Psoas muscle (tissue), 8 donors: ENCODE measurements around the gene RNPS1. TPM values are rescaled to one million over a fixed set of nuclear protein-coding genes. Genes with fewer than 3 reads are reported as not detected.

Source experiments
- ATAC-seq, 4 donors: fragments of 200-7000 bp; cut with Tn5 transposase; one replicate each; pipeline ENCODE4 v1.9.1; 2020; ENCODE audit warnings: moderate library complexity in 3 of 4, mild to moderate bottlenecking in 2 of 4
- DNase-seq, 2 donors: peaks; one replicate each; pipeline ENCODE4 v3.0.0-alpha.2; 2020
- H3K27ac ChIP-seq: fragments of 200-600 bp; one replicate; pipeline ENCODE4 v1.8.0; 2022
- H3K27me3 ChIP-seq, 3 donors: fragments of 200-600 bp in 1 of 3; one replicate each; pipeline versions ENCODE4 v1.6.1 to v1.8.0; 2013 to 2022; ENCODE audit warnings: low read length in 2 of 3, mild to moderate bottlenecking in 2 of 3, moderate library complexity in 1 of 3; ENCODE audit not compliant: insufficient read depth in 3 of 3
- H3K36me3 ChIP-seq, 2 donors: fragments of 200-600 bp in 1 of 2; one replicate each; pipeline versions ENCODE4 v1.6.1 to v1.8.0; 2013 to 2022; ENCODE audit warnings: low read depth in 1 of 2, mild to moderate bottlenecking in 1 of 2, moderate library complexity in 1 of 2; ENCODE audit not compliant: insufficient read depth in 1 of 2
- H3K4me1 ChIP-seq: fragments of 200-600 bp; one replicate; pipeline ENCODE4 v1.8.0; 2022
- H3K4me3 ChIP-seq: fragments of 200-600 bp; one replicate; pipeline ENCODE4 v1.8.0; 2022; ENCODE audit warnings: mild to moderate bottlenecking
- H3K9me3 ChIP-seq: fragments of 200-600 bp; one replicate; pipeline ENCODE4 v1.8.0; 2022
- CTCF ChIP-seq: fragments of 200-600 bp; IDR thresholded peaks from one replicate; pipeline ENCODE4 v1.8.0; 2022; ENCODE audit warnings: antibody characterized with exemption
- WGBS, 3 donors: extraction: QIAGEN DNeasy Blood & Tissue Kit; methylation state at CpG; one replicate each; pipeline versions ENCODE4 v1.1.6 to v1.1.7; 2013; 5-methylcytosine and 5-hydroxymethylcytosine counted together
- intact Hi-C, 2 donors: fragments of 100-400 bp; cut with DNase I; formaldehyde crosslinking; loops; one replicate each; pipeline versions ENCODE4 v1.11.0 to v1.14.2; 2022
- polyA plus RNA-seq, 3 donors: library from polyadenylated mRNA; stranded (reverse); fragments of 200-250 nt; gene quantifications; one replicate each; pipeline ENCODE4 v1.2.3, GENCODE V29; 2013
- total RNA-seq, 4 donors: library from RNA; stranded (reverse); fragmentation: NEBNext Ultra II Directional in 2 of 4; extraction: Animal tissue kit (Norgen Biotek cat#: 25700) in 2 of 4; gene quantifications; one replicate each; pipeline versions ENCODE4 v1.2.1 to v1.2.4, GENCODE V29; 2021 to 2023
- donor health status: healthy with polysubstance abuse.
- donor health status: DM: no; HTN: no; CAD: no; lungs with moderate emphysema.
- donor health status: Bipolar disorder and iron deficiency.
- donor health status: healthy.
- donor health status: DM: yes; HTN: yes; CAD: no.
- donor health status: DM: no; HTN: no; CAD: no.
- donor health status: DM: no; HTN: no; CAD: no.
- donor health status: DM: yes; HTN: yes; CAD: no.

Gene RNPS1
- total and polyA plus RNA-seq, 7 donors: 165 to 441 (median 193) TPM

- WGBS, 3 donors: 0 to 1% (median 1%) methylated on average over 60 to 93 of the region's 93 CpGs
These were observed 62.6 kb downstream of the RNPS1 start, which contains the start of gene MLST8 for GRCh38 chr16:2205104-2205966. Gene MLST8 (plus strand): TSS chr16:2205454. CDS start chr16:2206086, 632 bp downstream.

GRCh38 chr16:2204416-2205103 is 63.4 kb downstream of the RNPS1 start:
- Histone ChIP-seq H3K27ac (peak overlapping the region; percentile 95), H3K4me3 (peak overlapping the region; percentile 81), H3K27me3 (no peaks in the 10 kb centered on the region), H3K4me1 (peaks cover 18% of the 10 kb centered on the region), H3K9me3 (no peaks in the 10 kb centered on the region), H3K36me3 (peaks cover 0 to 34% of the 10 kb centered on the region in 2 donors)
- intact Hi-C loops: loop anchor here in 1 of 2 donors (5.0 kb wide), 1 partner anchor 47 kb away; the partner anchor contains the start of gene TRAF7
- no peak for DNase-seq
- TF ChIP-seq CTCF: no peak
- peak in 2 of 4 donors; percentile 1 to 2 for ATAC-seq
- 75 to 78% (median 78%) methylated on average over 13 of the region's 13 CpGs for WGBS, 3 donors

More at GRCh38 chr16:2205104-2205966, 62.6 kb downstream of the RNPS1 start, which contains the start of gene MLST8:
- Histone ChIP-seq H3K4me3 (peak within 1 kb of the TSS; percentile 81), H3K27me3 (no peaks in the 10 kb centered on the region), H3K9me3 (no peaks in the 10 kb centered on the region), H3K27ac (peak within 1 kb of the TSS; percentile 95), H3K36me3 (peaks cover 0 to 38% of the 10 kb centered on the region in 2 donors), H3K4me1 (peaks cover 23% of the 10 kb centered on the region)
- DNase-seq: peak; percentile 88 to 95
- TF ChIP-seq CTCF: peak; percentile 24
- intact Hi-C loops: loop anchor here in 1 of 2 donors (5.0 kb wide), 1 partner anchor 48 kb away; the partner anchor contains the start of gene TRAF7
- peak; percentile 82 to 96 (median 86) for ATAC-seq

Other genes with a start within 250 kb of the RNPS1 start
- under 1 TPM in 1 of 4 donors, not detected in 3; 0.66 TPM for gene NPW, start 248.3 kb downstream of the RNPS1 start, total RNA-seq
- under 1 TPM in 2 of 3 donors, not detected in 1; 0.14 to 0.43 TPM for gene NPW, start 248.3 kb downstream of the RNPS1 start, polyA plus RNA-seq
- 100 to 1,000 TPM in 1 of 4 donors, 10 to 100 TPM in 3; 61.6 to 156 (median 90.4) TPM for gene NHERF2, start 241.2 kb downstream of the RNPS1 start, total RNA-seq
- gene NHERF2, start 241.2 kb downstream of the RNPS1 start, polyA plus RNA-seq: 10 to 100 TPM; 76.4 to 90.8 (median 86.2) TPM
- 10 to 100 TPM in 1 of 4 donors, 1 to 10 TPM in 3; 3.1 to 11.9 (median 4.8) TPM for gene NTHL1, start 220.3 kb downstream of the RNPS1 start, total RNA-seq
- gene NTHL1, start 220.3 kb downstream of the RNPS1 start, polyA plus RNA-seq: 10 to 100 TPM in 2 of 3 donors, 1 to 10 TPM in 1; 8.0 to 17.7 (median 16.8) TPM
- 10 to 100 TPM; 60.8 to 89.9 (median 73.8) TPM for gene TSC2, start 220.1 kb downstream of the RNPS1 start, total RNA-seq
- gene TSC2, start 220.1 kb downstream of the RNPS1 start, polyA plus RNA-seq: 10 to 100 TPM; 27.8 to 43.0 (median 29.7) TPM
- gene PKD1, start 132.2 kb downstream of the RNPS1 start, total RNA-seq: 100 to 1,000 TPM in 1 of 4 donors, 10 to 100 TPM in 3; 59.1 to 123 (median 86.0) TPM
- gene PKD1, start 132.2 kb downstream of the RNPS1 start, polyA plus RNA-seq: 10 to 100 TPM; 33.9 to 93.3 (median 58.4) TPM
- gene RAB26, start 119.5 kb downstream of the RNPS1 start, total RNA-seq: 1 to 10 TPM in 1 of 4 donors, under 1 TPM in 3; 0.32 to 1.7 (median 0.83) TPM
- under 1 TPM; 0.17 to 0.31 (median 0.21) TPM for gene RAB26, start 119.5 kb downstream of the RNPS1 start, polyA plus RNA-seq
- 10 to 100 TPM; 15.6 to 47.5 (median 38.9) TPM for gene TRAF7, start 112.3 kb downstream of the RNPS1 start, total RNA-seq
- 10 to 100 TPM; 20.8 to 39.1 (median 27.3) TPM for gene TRAF7, start 112.3 kb downstream of the RNPS1 start, polyA plus RNA-seq
- gene CASKIN1, start 71.5 kb downstream of the RNPS1 start, total RNA-seq: 1 to 10 TPM in 1 of 4 donors, under 1 TPM in 3; 0.63 to 1.0 (median 0.76) TPM
- gene CASKIN1, start 71.5 kb downstream of the RNPS1 start, polyA plus RNA-seq: under 1 TPM; 0.32 to 0.45 (median 0.43) TPM
- gene MLST8, start 62.7 kb downstream of the RNPS1 start, total RNA-seq: 10 to 100 TPM; 18.8 to 35.0 (median 28.7) TPM
- 10 to 100 TPM; 58.1 to 60.5 (median 59.7) TPM for gene MLST8, start 62.7 kb downstream of the RNPS1 start, polyA plus RNA-seq
- gene BRICD5, start 57.3 kb downstream of the RNPS1 start, total RNA-seq: 1 to 10 TPM in 3 of 4 donors, under 1 TPM in 1; 0.86 to 5.3 (median 4.1) TPM
- 1 to 10 TPM; 1.4 to 3.1 (median 1.8) TPM for gene BRICD5, start 57.3 kb downstream of the RNPS1 start, polyA plus RNA-seq
- 10 to 100 TPM; 27.2 to 35.9 (median 29.8) TPM for gene PGP, start 53.3 kb downstream of the RNPS1 start, total RNA-seq
- gene PGP, start 53.3 kb downstream of the RNPS1 start, polyA plus RNA-seq: 10 to 100 TPM; 20.9 to 27.4 (median 24.0) TPM
- 10 to 100 TPM; 11.1 to 22.9 (median 12.8) TPM for gene E4F1, start 44.5 kb downstream of the RNPS1 start, total RNA-seq
- 10 to 100 TPM; 16.8 to 21.8 (median 19.1) TPM for gene E4F1, start 44.5 kb downstream of the RNPS1 start, polyA plus RNA-seq
- gene DNASE1L2, start 31.7 kb downstream of the RNPS1 start, total RNA-seq: 1 to 10 TPM in 1 of 4 donors, under 1 TPM in 3; 0.28 to 1.2 (median 0.60) TPM
- under 1 TPM; 0.17 to 0.35 (median 0.30) TPM for gene DNASE1L2, start 31.7 kb downstream of the RNPS1 start, polyA plus RNA-seq
- gene ECI1, start 16.5 kb downstream of the RNPS1 start, total RNA-seq: 100 to 1,000 TPM; 103 to 143 (median 126) TPM
- 100 to 1,000 TPM in 2 of 3 donors, 10 to 100 TPM in 1; 81.7 to 205 (median 183) TPM for gene ECI1, start 16.5 kb downstream of the RNPS1 start, polyA plus RNA-seq
- 1 to 10 TPM; 8.6 to 9.4 (median 9.0) TPM for gene ABCA3, start 72.6 kb upstream of the RNPS1 start, total RNA-seq
- gene ABCA3, start 72.6 kb upstream of the RNPS1 start, polyA plus RNA-seq: 1 to 10 TPM; 2.2 to 5.2 (median 3.0) TPM
- gene CCNF, start 161.3 kb upstream of the RNPS1 start, total RNA-seq: 1 to 10 TPM; 1.2 to 1.8 (median 1.7) TPM
- 1 to 10 TPM; 1.1 to 2.3 (median 1.7) TPM for gene CCNF, start 161.3 kb upstream of the RNPS1 start, polyA plus RNA-seq
- 1 to 10 TPM in 1 of 4 donors, under 1 TPM in 3; 0.25 to 1.1 (median 0.47) TPM for gene TEDC2, start 192.0 kb upstream of the RNPS1 start, total RNA-seq
- 1 to 10 TPM in 2 of 3 donors, under 1 TPM in 1; 0.34 to 3.0 (median 1.2) TPM for gene TEDC2, start 192.0 kb upstream of the RNPS1 start, polyA plus RNA-seq
- under 1 TPM in 3 of 4 donors, not detected in 1; 0.13 to 0.20 (median 0.14) TPM for gene NTN3, start 203.2 kb upstream of the RNPS1 start, total RNA-seq
- gene NTN3, start 203.2 kb upstream of the RNPS1 start, polyA plus RNA-seq: under 1 TPM in 1 of 3 donors, not detected in 2; 0.01 TPM
- 1 to 10 TPM; 6.0 to 8.9 (median 6.5) TPM for gene TBC1D24, start 207.0 kb upstream of the RNPS1 start, total RNA-seq
- 1 to 10 TPM; 3.2 to 5.4 (median 4.8) TPM for gene TBC1D24, start 207.0 kb upstream of the RNPS1 start, polyA plus RNA-seq
- gene ATP6V0C, start 245.8 kb upstream of the RNPS1 start, total RNA-seq: 100 to 1,000 TPM; 116 to 193 (median 182) TPM
- 100 to 1,000 TPM; 165 to 241 (median 174) TPM for gene ATP6V0C, start 245.8 kb upstream of the RNPS1 start, polyA plus RNA-seq